NCI-H2107 treated with DMSO at 0.1 percent for 48 hours (cell line): ENCODE data around the gene NRXN3.
"Not testable (repeated sequence)": the region's sequence is repeated elsewhere in the genome, so short reads cannot be mapped to it uniquely, and the experiment has no call there.

ENCODE experiments used
- DNase-seq: peaks from one replicate; lab custom pipeline; 2025; ENCODE audit not compliant: unreplicated experiment; lab: John Stamatoyannopoulos, UW

The NRXN3 gene

GRCh38 chr14:78975734-78976133 lies 805.6 kb downstream of the NRXN3 start:
- no peak for DNase-seq

GRCh38 chr14:78978896-78979295 lies 808.7 kb downstream of the NRXN3 start:
- no peak for DNase-seq

- DNase-seq = no peak
Measured at GRCh38 chr14:78982551-78982950, 812.4 kb downstream of the NRXN3 start.

DNA sequence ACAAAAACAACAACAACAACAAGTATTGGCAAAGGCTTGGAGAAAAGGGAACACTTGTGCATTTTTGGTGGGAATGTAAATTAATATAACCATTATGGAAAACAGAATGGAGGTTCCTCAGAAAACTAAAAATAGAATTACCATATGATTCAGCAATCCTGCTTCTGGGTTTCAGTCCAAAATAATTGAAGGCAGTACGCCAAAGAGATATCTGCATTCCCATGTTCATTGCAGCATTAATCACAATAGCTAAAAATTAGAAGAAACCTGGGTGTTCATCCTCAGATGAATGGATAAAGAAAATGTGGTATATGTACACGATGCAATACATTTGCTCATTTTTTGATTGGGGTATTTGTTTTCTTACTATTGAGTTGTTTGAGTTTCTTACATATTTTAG lies 813.0 kb downstream of the NRXN3 start:
- no peak for DNase-seq

GRCh38 chr14:78985668-78986381 lies 815.7 kb downstream of the NRXN3 start:
- no peak for DNase-seq

DNA sequence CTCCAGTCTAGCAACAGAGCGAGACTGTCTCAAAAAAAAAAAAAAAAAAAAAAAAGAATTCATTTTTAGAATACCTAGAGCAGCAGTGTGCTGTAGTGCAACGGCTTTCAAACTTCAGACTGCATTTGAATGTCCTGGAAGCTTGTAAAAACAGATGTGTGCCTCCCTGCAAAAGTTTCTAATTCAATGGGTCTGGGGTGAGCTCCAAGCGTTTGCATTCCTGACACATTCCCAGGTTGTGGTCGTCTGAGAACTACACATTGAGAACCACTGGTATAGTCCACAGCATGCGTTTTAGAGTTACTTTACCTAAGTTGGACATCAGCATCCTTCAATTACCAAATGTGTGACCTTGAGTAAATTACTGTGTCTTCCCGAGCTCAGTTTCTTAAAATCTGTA lies 816.8 kb downstream of the NRXN3 start:
- DNase-seq = no peak

- DNase-seq = no peak
Measured at GRCh38 chr14:78989221-78989620, 819.0 kb downstream of the NRXN3 start.

DNA sequence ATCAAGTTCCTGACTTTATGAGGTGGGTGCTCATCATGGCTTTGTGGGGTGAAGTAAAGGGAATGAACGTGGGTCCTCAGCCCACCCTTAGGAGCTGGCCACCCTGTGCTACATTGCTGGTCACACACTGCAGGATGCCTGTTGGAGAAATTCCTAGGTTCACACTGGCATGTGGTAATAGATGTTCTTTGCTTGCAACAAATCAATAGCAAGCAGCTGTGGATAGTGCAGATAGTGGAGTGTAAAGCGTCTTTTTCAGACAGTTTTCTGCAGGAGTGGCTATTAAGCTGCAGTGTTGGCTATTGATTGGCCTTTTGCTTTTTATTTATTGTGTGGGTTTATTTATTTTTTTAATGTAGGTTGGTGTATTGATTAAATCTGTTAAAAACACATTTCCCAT lies 822.7 kb downstream of the NRXN3 start:
- no peak for DNase-seq

- peak; percentile 23 for DNase-seq
Measured at GRCh38 chr14:78997811-78998210, 827.6 kb downstream of the NRXN3 start.

GRCh38 chr14:79009286-79009685 lies 839.1 kb downstream of the NRXN3 start:
- no peak for DNase-seq

GRCh38 chr14:79011091-79011919 lies 841.1 kb downstream of the NRXN3 start:
- DNase-seq = peak; percentile 55

- DNase-seq = no peak
Measured at GRCh38 chr14:79011920-79012204, 841.7 kb downstream of the NRXN3 start.

DNA sequence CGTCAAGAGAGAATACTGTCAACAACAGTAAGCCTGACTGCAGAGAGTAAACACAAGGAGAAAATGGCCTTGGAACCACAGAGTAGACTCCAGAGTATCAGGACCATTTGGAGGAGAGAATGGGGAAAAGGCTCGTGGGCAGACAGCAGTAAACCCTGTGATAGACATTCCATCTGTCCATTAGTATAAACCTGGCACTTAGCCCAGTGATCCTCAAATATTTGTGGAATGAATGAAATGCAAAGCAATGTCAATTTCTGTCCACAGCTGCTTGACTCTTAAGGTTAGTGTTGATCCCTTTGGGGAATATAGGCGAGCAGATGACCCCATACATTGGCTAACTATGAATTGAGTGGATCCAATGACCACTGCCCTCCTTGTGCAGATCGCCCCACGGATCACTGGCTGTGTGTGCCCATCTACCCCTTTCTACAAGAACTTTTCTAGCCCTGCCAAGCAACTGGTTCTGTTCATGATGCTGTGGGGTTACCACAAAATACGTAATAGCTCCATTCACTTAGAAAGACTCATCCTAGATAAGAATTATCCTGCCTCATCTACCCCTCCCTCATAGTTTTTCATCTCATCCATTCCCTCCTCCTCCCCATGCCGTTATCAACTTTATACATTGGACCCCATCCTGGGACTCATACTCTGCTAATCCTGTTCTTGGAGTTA lies 846.8 kb downstream of the NRXN3 start:
- no peak for DNase-seq

DNA sequence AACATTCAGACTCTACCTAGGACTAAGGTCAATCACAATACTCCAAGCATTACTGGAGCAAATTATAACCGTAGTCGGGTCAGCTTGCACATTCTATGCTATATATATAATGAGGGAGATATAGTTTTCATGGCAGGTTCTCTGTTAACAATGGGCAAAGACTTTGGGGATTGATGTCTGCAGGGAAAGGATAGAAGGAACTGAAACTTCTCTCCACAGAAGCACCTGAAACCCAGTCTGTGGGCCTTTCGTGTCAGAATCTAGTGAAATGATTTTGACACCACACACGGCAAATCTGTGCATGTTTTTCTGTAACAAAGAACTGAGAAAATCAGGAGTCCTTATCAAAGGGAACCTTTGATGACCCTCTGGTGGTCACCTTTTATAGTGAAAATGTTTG lies 847.4 kb downstream of the NRXN3 start:
- DNase-seq = no peak

DNA sequence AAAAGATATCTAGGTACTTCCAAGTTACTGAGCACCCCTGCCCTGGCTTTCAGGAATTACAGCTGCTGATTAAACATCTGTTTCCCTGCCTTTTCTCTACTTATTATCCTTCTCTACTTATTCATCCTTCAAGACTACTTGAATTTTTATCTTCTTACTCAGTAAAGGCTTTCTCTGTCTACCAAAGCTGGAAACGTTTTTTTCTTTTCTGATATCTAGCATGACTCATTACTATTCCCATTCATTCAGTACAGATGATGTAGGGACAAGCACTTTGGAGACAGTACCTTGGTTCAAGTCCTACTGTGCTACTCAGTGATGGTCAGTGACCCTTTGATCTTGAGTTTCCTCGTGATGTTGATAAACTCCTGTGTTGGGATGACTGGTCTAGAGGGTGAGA lies 848.7 kb downstream of the NRXN3 start:
- no peak for DNase-seq

GRCh38 chr14:79019898-79020297 lies 849.7 kb downstream of the NRXN3 start:
- not testable (repeated sequence) for DNase-seq

- DNase-seq = no peak
Measured at GRCh38 chr14:79021766-79022165, 851.6 kb downstream of the NRXN3 start.

DNA sequence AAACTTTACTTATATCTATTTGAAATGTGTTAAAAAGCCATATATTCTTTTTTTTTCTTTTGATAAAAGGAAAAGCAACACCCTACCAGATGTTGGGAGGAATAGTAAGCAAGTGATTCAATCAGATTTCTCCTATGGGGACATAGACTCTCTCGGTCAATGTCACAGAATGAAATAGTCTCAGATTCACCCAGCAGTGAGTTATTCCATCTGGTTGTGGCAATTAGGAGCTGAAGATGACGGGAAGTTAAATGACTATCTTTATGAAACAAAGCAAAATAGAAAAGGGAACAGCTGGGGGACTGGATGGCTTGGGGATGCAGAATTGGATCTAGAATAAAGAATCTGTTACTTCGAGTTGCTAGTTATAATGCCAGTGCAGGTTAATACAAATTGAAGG lies 857.0 kb downstream of the NRXN3 start:
- no peak for DNase-seq

GRCh38 chr14:79028281-79028680 lies 858.1 kb downstream of the NRXN3 start:
- DNase-seq = no peak

DNA sequence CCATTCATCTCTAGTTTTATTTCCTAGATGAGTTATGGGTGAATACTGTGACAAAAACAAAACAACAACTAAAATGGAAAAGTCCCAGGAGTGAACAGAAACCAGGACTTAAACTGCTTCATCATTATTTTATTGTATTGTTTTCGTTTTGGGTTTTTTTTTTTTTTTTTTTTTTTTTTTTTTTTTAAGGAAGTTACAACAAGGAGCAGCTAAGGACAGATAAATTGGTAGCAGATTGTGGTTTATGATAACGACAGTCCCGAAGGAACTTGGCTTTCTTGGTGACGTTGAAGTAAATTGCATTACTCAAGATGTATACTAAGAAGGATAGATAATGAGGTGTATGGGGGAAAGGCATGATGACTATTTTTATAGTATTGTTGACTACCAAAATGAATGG lies 866.3 kb downstream of the NRXN3 start:
- DNase-seq = no peak

DNA sequence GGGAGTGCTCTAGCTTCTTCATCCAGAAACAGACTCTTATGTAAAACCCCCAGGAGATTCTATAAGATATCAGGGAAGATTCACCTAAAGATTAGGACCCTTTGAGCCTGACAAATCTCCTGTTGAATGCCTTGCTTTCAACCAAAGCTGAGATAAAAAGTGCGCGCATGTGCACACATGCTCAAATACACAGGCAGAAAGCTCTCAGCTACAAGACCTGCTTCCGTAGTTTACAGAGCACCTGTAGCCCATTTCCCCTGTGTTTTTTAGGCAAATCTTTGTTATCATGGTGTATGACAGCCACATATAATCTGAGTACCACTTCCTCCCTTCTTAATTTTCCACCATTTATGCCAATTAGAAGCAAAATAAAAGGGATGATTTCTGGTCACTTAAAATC lies 866.9 kb downstream of the NRXN3 start:
- no peak for DNase-seq

DNA sequence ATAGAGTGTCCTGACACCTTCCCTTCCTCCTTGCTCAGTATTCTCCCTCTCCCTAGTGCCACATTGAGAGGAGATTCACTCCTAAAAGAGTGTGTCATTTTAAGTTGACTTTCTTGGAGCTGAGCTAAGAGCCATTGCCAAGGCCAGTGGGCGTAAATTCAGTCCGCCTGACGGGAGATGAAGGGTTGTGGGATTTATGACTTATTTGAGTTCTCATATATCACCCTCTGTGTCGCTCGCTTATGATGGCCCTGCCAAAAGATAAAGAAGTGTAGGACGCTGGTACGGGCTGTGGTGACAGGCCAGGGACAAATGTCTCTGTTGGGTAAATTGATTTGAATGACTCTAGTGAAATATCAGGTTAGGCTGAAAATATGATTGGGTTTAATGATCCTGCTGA lies 867.4 kb downstream of the NRXN3 start:
- no peak for DNase-seq
